Kasumi-1 (cell line): ENCODE data around the gene NFYC.
A peak's percentile ranks its signal among the peaks of the same experiment; 100 is the strongest.
"Not testable (repeated sequence)": the region's sequence is repeated elsewhere in the genome, so short reads cannot be mapped to it uniquely, and the experiment has no call there.

Experiments used
- DNase-seq, 2 experiments: peaks; one replicate each; lab custom pipeline; 2025; lab: John Stamatoyannopoulos, UW

NFYC gene

GRCh38 chr1:40706626-40707025 is 15.1 kb downstream of the NFYC start:
- no peak for DNase-seq

GRCh38 chr1:40708750-40709099 is 17.2 kb downstream of the NFYC start:
- peak; percentile 90 to 94 for DNase-seq

GRCh38 chr1:40709100-40709801 is 17.7 kb downstream of the NFYC start:
- peak; percentile 97 to 98 for DNase-seq

GRCh38 chr1:40709802-40710278 is 18.3 kb downstream of the NFYC start:
- DNase-seq, result no peak

- DNase-seq, result peak in 1 of 2 experiments; percentile 42
Observed at GRCh38 chr1:40710581-40711315, 19.2 kb downstream of the NFYC start.

- DNase-seq, result no peak
Observed at GRCh38 chr1:40711465-40712404, 20.2 kb downstream of the NFYC start.

- DNase-seq, result no peak
Observed at GRCh38 chr1:40712405-40712944, 21.0 kb downstream of the NFYC start.

- peak; percentile 60 to 67 for DNase-seq
Observed at GRCh38 chr1:40712997-40713396, 21.5 kb downstream of the NFYC start.

- DNase-seq, result no peak
Observed at GRCh38 chr1:40715491-40716059, 24.1 kb downstream of the NFYC start.

GRCh38 chr1:40717065-40717464 is 25.6 kb downstream of the NFYC start:
- no peak for DNase-seq

- DNase-seq, result no peak
Observed at GRCh38 chr1:40717955-40718354, 26.5 kb downstream of the NFYC start.

GRCh38 chr1:40720493-40720892 is 29.0 kb downstream of the NFYC start:
- no peak for DNase-seq

GRCh38 chr1:40722622-40723021 is 31.1 kb downstream of the NFYC start:
- no peak for DNase-seq

GRCh38 chr1:40723196-40723955 is 31.9 kb downstream of the NFYC start:
- no peak for DNase-seq

- DNase-seq, result not testable (repeated sequence)
Observed at GRCh38 chr1:40727662-40728061, 36.2 kb downstream of the NFYC start.

GRCh38 chr1:40729316-40729862 is 37.9 kb downstream of the NFYC start:
- not testable (repeated sequence) for DNase-seq

- no peak for DNase-seq
Observed at GRCh38 chr1:40732756-40733301, 41.3 kb downstream of the NFYC start.

- DNase-seq, result no peak
Observed at GRCh38 chr1:40734882-40735628, 43.6 kb downstream of the NFYC start.

- DNase-seq, result no peak
Observed at GRCh38 chr1:40736085-40736531, 44.6 kb downstream of the NFYC start.
